ENCODE results near the gene GKN2. TPM values are rescaled to one million over a fixed set of nuclear protein-coding genes. Genes with fewer than 3 reads are reported as not detected.

GKN2 gene
- total RNA-seq, 2 experiments from 2014 or later: not detected

GRCh38 chr2:68943581-68944568 is 8.8 kb downstream of the GKN2 start:
- POLR2A ChIA-PET: interaction anchor here (0.5 to 1.1 kb wide), 4 partner anchors 10 to 460 kb away, joined by 3 read pairs; no protein-coding TSS in a partner anchor
- CTCF ChIA-PET (ENCODE audit: unreplicated experiment): no interaction called here
- H3K4me2 ChIP-seq (ENCODE audit: low read length): no peak overlapping the region
- H3K4me3 ChIP-seq (ENCODE audit: low read depth, low read length, poor library complexity, severe bottlenecking): no peak overlapping the region
- H2AFZ ChIP-seq (ENCODE audit: low read length): peak overlapping the region; percentile 17; the same call in 1 of the 2 replicates
- BruUV-seq (replicated peaks): no TSS peak
- no peak overlapping the region for H3K27ac ChIP-seq (ENCODE audit: low read depth, low read length, poor library complexity, severe bottlenecking)
- intact Hi-C loops (cut with micrococcal nuclease; ENCODE audit: unreplicated experiment): loop anchor here (2.0 kb wide), 1 partner anchor 363 kb away; no protein-coding TSS in a partner anchor
- peak; percentile 69 for DNase-seq (ENCODE audit: low spot score)
- H3K79me2 ChIP-seq (ENCODE audit: insufficient read depth, low read depth, low read length): no peaks in the 10 kb centered on the region
- no peaks in the 10 kb centered on the region for H3K36me3 ChIP-seq (ENCODE audit: insufficient read depth, low read length)
- no peaks in the 10 kb centered on the region for H4K20me1 ChIP-seq (ENCODE audit: insufficient read depth, low read length)
- H3K9me3 ChIP-seq (ENCODE audit: low read length): 0 out of 2 replicates have a peak, but pooled peaks cover 9% of the 10 kb centered on the region
- TF ChIP-seq, protein P1, sequence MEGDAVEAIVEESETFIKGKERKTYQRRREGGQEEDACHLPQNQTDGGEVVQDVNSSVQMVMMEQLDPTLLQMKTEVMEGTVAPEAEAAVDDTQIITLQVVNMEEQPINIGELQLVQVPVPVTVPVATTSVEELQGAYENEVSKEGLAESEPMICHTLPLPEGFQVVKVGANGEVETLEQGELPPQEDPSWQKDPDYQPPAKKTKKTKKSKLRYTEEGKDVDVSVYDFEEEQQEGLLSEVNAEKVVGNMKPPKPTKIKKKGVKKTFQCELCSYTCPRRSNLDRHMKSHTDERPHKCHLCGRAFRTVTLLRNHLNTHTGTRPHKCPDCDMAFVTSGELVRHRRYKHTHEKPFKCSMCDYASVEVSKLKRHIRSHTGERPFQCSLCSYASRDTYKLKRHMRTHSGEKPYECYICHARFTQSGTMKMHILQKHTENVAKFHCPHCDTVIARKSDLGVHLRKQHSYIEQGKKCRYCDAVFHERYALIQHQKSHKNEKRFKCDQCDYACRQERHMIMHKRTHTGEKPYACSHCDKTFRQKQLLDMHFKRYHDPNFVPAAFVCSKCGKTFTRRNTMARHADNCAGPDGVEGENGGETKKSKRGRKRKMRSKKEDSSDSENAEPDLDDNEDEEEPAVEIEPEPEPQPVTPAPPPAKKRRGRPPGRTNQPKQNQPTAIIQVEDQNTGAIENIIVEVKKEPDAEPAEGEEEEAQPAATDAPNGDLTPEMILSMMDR (conservative IDR thresholded peaks at IDR 0.05; ENCODE audit: low read length): peak; percentile 89
- no peak for TF ChIP-seq EZH2phosphoT487 (IDR thresholded peaks at IDR 0.05; ENCODE audit: borderline replicate concordance, low read depth, low read length)
- H3K4me1 ChIP-seq (ENCODE audit: insufficient read depth, low read length, poor library complexity, severe bottlenecking): no peaks in the 10 kb centered on the region
- no peaks in the 10 kb centered on the region for H3K9me2 ChIP-seq (ENCODE audit: insufficient read depth, low read length)

DNA sequence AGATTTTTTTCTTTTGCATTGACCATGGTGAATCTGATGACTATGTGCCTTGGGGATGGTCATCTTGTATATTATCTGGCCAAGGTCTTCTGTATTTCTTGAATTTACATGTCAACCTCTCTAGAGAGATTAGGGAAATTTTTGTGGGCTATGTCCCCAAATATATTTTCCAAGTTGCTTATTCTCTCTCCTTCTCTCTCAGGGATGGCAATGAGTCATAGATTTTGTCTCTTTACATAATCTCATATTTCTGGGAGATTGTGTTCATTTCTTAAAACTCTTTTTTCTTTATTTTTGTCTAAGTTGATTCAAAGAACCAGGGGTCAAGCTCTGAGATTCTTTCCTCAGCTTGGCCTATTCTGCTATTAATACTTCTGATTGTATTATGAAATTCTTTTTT is 9.9 kb downstream of the GKN2 start:
- TF ChIP-seq, protein P1 (conservative IDR thresholded peaks at IDR 0.05; ENCODE audit: low read length): no peak
- no peak for TF ChIP-seq EZH2phosphoT487 (IDR thresholded peaks at IDR 0.05; ENCODE audit: borderline replicate concordance, low read depth, low read length)
- no peak for DNase-seq (ENCODE audit: low spot score)
- H2AFZ ChIP-seq (ENCODE audit: low read length): no peak overlapping the region
- no peak overlapping the region for H3K4me2 ChIP-seq (ENCODE audit: low read length)
- no peaks in the 10 kb centered on the region for H3K79me2 ChIP-seq (ENCODE audit: insufficient read depth, low read depth, low read length)
- BruUV-seq (replicated peaks): no TSS peak
- H4K20me1 ChIP-seq (ENCODE audit: insufficient read depth, low read length): no peaks in the 10 kb centered on the region
- no peak overlapping the region for H3K4me3 ChIP-seq (ENCODE audit: low read depth, low read length, poor library complexity, severe bottlenecking)
- 0 out of 2 replicates have a peak, but pooled peaks cover 9% of the 10 kb centered on the region for H3K9me3 ChIP-seq (ENCODE audit: low read length)
- no peak overlapping the region for H3K27ac ChIP-seq (ENCODE audit: low read depth, low read length, poor library complexity, severe bottlenecking)
- POLR2A ChIA-PET: interaction anchor here (0.9 to 1.1 kb wide), 3 partner anchors 9 to 305 kb away, joined by 3 read pairs; no protein-coding TSS in a partner anchor
- CTCF ChIA-PET (ENCODE audit: unreplicated experiment): no interaction called here
- H3K36me3 ChIP-seq (ENCODE audit: insufficient read depth, low read length): no peaks in the 10 kb centered on the region
- intact Hi-C loops (cut with micrococcal nuclease; ENCODE audit: unreplicated experiment): loop anchor here (2.0 kb wide), 1 partner anchor 364 kb away; no protein-coding TSS in a partner anchor
- no peaks in the 10 kb centered on the region for H3K9me2 ChIP-seq (ENCODE audit: insufficient read depth, low read length)
- H3K4me1 ChIP-seq (ENCODE audit: insufficient read depth, low read length, poor library complexity, severe bottlenecking): no peaks in the 10 kb centered on the region
